Measurements from ENCODE around the gene EXO1.

EXO1 gene

DNA sequence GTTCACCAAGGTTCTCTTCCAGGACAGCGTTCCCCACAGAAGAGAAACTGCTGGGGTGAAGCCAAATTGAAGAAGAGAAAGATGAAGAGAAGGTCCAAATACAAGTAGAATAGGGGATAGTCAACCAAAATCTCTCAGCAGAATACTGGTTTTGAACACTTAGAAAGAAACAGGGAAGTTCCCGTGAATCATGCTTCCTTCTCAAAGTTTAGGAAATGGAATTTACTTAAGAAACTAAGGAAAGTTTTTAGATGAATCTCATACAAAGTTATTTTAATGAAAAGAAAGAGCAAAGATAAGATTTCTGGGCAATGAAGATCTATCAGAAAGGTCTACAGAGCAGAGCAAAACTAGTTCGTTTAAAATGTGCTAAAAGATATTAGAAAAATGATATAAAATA, 43.3 kb downstream of the EXO1 start:
- no peak for DNase-seq (ENCODE audit: low read depth)

DNA sequence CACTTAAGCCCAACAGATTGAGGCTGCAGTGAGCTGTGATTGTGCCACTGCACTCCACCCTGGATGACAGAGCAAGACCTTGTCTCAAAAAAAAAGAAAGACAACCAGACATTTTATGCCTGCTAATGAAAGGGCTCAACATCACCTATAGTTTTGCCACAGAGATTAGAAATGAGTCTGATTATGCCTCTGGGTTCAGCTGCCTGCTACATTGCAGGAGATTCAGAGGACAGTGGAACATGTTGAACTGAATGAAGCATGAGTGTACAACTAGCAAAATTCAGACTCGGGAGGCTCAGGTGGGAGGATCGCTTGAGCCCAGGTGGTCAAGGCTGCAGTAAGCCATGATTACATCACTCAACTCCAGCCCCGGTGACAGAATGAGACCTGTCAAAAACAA, 46.0 kb downstream of the EXO1 start:
- DNase-seq (ENCODE audit: low read depth): no peak

DNA sequence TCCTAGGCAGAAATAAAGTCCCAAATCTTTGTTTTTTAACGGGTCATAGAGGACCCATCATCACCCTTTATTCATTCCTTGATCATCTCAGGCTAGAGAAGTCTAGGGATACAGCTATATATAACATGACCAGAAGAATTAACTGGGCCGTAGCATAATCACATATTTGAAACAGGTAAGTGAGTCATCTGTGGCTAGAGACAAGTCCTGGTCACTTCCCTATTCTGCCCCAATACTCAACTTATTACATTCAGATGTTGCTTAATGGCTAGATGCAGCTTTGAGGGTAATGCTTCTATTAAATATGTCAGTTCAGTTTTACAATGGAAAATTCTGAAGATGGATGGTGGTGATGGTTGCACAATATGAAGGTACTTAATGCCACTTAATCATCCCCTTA, 47.0 kb downstream of the EXO1 start:
- DNase-seq (ENCODE audit: low read depth): no peak

DNA sequence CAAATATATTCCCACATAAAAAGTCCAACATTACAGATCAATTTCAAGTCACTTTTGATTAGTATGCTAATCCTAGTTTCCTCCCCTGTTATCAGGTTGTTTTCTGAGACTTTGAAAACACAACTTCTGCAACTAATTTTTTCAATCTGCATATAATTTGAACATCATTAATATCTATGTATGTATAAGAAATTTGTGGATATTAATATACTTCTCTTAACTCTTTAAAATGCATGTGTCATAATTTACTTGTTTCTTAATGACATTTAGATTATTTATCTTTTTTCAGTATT, 48.6 kb downstream of the EXO1 start:
- DNase-seq (ENCODE audit: low read depth): no peak

DNA sequence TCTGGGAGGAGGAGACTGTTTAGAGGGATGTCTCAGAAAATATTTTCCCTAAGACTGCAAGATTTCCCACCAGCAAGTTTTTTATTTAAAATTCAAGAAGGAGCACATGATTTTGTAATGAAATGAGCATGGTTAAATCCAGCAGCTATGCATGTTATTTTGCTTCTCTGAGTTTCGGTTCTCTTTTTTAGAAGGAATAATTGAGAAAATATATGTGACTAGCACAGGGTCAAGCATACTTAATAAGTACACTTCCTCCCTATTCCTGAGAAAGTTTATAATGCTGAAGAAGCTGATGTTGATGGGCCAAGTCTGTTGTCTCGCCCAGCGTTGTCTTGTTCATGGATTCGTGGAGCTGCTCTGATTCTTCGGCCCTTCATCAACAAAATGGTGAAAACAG, 51.2 kb downstream of the EXO1 start:
- no peak for DNase-seq (ENCODE audit: low read depth)

DNA sequence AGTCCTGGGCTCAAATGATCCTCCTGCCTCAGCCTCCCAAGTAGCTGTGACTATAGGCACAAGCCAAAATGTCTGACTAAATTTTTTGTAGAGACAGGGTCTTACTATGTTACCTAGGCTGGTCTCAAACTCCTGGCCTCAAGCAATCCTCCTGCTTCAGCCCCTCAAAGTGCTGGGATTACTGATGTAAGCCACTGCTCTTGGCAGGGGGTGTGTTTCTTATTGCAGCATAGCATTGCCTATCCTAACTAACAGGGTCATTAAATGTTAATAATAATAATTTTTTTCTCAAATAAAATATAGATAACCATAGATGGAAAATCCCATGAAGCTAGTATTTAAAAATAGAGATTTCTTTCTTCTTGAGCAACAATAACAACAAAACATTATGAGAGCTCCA, 52.4 kb downstream of the EXO1 start:
- DNase-seq (ENCODE audit: low read depth): no peak

DNA sequence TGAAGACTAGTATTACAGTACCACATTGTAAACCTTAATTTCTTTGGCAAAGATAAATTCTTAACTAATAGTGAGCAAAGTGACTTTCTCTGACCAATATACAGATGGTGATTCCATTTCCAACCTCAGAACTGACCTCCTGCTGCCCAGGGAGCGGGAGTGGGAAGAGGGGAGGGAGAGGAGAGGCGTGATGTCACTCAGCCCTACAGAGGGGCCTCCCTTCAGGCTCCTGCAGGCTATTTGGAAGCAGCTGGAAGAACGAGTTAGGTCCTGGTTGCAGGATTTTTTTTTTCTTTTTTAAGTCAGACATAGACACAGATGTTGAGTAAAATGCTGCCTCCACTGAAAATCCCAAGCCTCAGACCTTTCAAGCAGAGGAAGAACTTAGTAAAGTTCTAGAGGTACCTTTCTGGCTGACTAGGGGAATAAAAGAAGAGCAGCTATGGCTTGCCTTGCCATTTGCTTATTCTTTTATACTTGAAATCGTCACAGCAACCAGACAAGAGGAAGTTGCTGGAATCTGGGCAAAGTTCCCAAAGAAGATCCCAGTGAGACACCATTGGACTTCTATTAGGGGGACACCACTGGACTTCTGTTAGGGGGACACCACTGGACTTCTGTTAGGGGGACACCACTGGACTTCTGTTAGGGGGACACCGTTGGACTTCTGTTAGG, 54.5 kb downstream of the EXO1 start:
- DNase-seq (ENCODE audit: low read depth): no peak

DNA sequence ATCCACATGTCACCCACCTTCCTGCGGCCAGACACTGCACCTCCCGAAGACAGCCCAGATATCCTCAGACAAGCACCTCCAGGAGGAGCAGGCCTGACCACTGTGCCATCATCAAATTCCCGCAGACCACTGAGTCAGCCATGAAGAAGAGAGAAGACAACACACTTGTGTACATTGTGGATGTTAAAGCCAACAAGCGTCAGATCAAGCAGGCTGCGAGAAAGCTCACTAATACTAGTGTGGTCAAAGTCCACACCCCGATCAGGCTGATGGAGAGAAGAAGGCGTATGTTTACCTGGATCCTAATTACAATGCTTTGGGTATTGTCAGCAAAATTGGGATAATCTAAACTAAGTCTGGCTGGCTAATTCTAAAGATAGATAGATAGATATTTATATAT, 68.2 kb downstream of the EXO1 start:
- DNase-seq (ENCODE audit: low read depth): no peak

DNA sequence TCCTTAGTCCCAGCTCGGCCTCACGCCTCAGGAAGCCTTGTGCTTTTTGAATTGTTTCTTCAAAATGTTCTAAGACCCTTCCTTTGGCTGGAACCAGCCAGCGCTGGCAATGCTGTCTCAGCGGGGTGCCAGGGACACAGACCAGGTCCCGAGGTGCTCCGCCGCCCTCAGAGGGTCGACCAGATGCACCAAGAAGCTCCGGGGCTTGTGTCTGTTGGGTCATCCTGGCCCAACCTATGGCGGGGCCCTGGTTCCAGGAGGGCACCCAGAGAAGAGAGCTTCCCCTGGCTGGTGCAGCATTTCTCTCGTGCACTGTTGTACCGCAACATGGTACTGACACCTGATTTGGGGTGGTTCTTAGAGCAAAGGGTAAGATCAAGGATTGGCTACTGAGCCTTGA, 69.5 kb downstream of the EXO1 start:
- no peak for DNase-seq (ENCODE audit: low read depth)

DNA sequence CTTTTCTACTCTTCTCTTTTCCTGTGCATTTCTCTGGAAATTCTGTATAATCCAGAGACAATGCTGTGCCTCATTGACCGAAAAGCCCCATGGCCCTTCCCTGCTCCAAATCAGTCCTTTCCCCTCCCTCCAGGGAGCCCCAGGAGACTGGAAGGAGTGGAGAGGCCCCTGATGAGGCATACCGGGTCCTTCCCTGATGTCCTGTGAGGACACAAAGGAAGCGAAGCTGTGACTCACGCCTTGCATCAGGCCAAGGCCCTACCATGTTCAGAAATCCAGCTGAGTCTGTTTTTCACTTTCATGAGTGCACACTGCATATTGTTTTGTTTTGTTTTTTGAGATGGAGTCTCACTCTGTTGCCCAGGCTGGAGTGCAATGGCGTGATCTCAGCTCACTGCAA, 70.9 kb downstream of the EXO1 start:
- no peak for DNase-seq (ENCODE audit: low read depth)

DNA sequence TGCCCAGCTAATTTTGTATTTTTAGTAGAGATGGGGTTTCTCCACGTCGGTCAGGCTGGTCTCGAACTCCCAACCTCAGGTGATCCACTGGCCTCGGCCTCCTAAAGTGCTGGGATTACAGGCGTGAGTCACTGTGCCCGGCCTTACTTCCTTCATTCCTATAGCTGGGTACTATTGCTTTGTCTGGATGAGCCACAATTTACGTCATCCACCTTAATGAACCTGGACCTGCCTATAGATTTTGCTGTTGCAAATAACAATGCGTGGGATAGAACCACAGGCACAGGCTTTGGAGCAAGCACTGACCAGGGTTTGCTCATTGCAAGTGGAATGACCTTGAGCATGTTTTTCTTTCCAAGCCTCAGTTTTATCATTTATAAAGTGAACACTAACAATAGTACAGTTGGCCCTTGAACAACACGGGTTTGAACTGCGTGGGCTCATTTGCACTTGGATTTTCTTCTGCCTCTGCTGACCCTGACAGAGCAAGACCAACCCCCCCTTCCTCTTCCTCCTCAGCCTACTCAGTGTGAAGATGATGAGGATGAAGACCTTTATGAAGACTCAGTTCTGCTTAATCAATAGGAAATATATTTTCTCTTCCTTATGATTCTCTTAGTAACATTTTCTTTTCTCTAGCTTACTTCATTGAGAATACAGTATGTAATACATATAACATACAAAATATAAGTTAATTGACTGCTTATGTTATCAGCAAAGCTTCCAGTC, 76.2 kb downstream of the EXO1 start:
- DNase-seq (ENCODE audit: low read depth): no peak

DNA sequence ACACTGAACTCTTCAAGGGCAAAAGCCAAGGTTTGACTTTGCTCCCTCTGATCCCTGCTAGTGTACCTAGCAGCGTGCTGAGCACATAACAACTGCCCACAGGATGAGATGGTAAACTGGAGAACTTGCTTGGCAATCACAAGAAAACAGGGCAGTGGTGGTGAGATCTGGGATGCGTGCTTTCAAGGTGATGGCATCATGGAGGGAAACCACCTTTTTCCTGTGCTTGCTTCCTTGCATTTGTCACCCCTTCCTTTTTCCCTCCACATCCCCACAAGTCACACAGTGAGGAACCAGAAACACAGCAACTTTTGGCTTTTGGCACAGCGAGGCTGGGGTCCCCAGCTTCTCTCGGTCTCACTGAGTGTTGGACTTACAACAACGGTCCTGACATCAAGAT, 78.1 kb downstream of the EXO1 start:
- DNase-seq (ENCODE audit: low read depth): no peak

DNA sequence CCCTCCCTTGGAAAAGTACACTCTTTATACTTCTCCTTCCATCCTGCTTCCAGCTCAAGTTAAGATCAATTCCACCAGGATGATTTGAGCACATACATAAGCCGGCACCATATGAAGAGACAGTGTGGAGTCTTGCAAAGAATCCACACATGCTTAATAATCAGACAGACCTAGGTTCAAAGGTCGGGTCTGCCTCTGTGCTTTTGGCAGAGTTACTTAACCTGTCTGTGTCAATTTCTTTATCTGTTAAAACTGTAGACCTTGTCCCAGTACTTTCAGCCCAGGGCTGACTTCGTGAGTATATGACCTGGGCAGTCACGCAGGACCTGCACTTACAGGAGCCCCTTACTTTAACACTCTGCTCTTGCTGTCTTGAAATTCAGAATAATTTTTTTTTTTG, 79.3 kb downstream of the EXO1 start:
- no peak for DNase-seq (ENCODE audit: low read depth)

DNA sequence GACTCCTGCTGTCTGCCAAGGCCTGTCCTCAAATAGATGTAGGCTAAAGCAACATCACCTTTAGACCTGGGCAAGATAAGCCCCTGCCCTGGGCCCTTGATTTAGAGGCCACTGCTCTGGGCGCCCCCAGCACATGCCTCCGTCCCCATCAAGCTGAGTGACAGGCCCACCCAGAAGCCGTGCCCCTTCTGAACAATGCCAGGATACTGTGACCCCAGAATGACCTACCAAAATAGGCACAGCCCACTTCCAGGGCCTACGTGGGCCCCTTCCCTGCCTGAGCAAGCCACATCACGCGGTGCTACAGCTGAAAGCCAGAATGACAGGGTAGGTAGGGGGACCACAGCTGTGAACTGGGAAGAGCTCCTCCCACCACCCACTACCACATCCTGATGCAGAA, 84.8 kb downstream of the EXO1 start:
- DNase-seq (ENCODE audit: low read depth): no peak

DNA sequence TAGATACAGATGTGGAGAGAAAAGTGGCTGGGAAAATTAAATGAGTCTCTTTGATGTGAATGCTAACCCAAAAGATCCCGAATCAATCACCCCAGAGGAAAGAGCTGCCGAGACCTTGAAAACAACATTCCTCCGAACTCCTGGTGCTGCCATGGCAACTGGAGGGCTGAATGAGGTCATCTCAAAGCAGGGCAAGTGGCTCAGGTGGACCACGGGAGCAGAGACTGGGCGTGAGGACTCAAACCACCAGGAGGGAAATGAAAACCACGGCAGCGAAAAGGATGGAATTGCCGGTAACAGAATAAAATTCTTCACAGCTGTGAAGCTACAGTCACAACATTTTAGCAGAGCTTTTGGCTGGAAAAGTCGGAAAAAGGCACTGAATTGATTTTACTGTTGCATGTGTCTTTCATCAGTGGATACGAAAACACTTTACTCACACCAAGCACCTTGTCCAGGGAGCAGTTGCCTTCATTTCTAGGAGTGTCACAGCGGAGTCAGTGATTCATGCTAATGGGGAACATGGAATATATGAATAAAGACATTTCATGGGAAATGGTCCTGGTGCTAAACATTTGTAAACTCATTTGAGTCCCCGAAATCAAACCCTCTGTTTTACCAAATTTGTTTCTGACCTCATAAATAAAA, 86.3 kb downstream of the EXO1 start:
- DNase-seq (ENCODE audit: low read depth): no peak

DNA sequence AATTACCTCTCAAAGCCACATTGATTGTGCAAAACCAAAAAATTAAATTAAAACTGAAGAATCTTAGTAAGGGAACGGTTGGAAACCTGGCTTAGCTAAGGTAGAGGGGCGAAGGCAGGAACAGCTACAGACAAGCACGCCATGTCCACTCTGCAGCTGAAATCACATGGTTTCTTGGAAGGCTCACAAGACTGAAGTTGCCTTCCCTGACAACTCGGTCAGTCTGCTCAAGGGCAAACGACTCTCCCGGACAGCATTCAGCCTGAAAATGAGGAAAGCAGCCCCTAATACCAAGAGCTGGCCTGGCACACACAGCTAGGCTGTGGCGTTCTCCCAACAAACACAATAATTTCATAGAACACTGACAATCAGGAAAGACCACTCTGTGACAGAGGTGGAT, 86.9 kb downstream of the EXO1 start:
- no peak for DNase-seq (ENCODE audit: low read depth)
